Right lobe of liver (tissue), 6 donors: ENCODE measurements around the gene NOTUM. TPM values are rescaled to one million over a fixed set of nuclear protein-coding genes. Genes with fewer than 3 reads are reported as not detected.

Experiments used
- ATAC-seq, 4 donors: fragments of 200-7000 bp; cut with Tn5 transposase; one replicate each; pipeline ENCODE4 v1.9.1; 2020; ENCODE audit warnings: mild to moderate bottlenecking in 4 of 4, moderate library complexity in 4 of 4
- DNase-seq, 3 donors: peaks; one replicate each; pipeline ENCODE4 v3.0.0-alpha.2; 2020
- H3K27ac ChIP-seq, 3 donors: fragments of 200-600 bp; one replicate each; pipeline ENCODE4 v1.8.0; 2022
- H3K27me3 ChIP-seq, 2 donors: fragments of 200-600 bp; one replicate each; pipeline ENCODE4 v1.8.0; 2022
- H3K36me3 ChIP-seq, 4 donors: fragments of 200-600 bp; sonication (generic) in 1 of 4; one replicate each; pipeline versions ENCODE4 v1.5.1 to v1.8.0; 2017 to 2022; ENCODE audit warnings: control low read depth in 1 of 4
- H3K4me1 ChIP-seq, 4 donors: fragments of 200-600 bp; sonication (generic) in 1 of 4; one replicate each; pipeline versions ENCODE4 v1.5.1 to v1.8.0; 2017 to 2022; ENCODE audit warnings: control low read depth in 1 of 4
- H3K4me3 ChIP-seq, 3 donors: fragments of 200-600 bp; one replicate each; pipeline ENCODE4 v1.8.0; 2022
- H3K9me3 ChIP-seq, 4 donors: fragments of 200-600 bp; sonication (generic) in 1 of 4; one replicate each; pipeline versions ENCODE4 v1.5.1 to v1.8.0; 2017 to 2022; ENCODE audit warnings: control low read depth in 1 of 4
- POLR2A ChIP-seq: fragments of 450-650 bp; IDR thresholded peaks from one replicate; pipeline ENCODE4 v1.6.1; 2017; ENCODE audit warnings: antibody characterized with exemption, mild to moderate bottlenecking
- WGBS: methylation state at CpG from one replicate; pipeline ENCODE4 v1.1.6; 2018; ENCODE audit warnings: low coverage, low lambda C conversion rate; ENCODE audit not compliant: insufficient coverage; ENCODE audit errors: missing lambda C conversion rate; 5-methylcytosine and 5-hydroxymethylcytosine counted together
- intact Hi-C, 2 donors: fragments of 100-400 bp; cut with DNase I; formaldehyde crosslinking; loops; one replicate each; pipeline versions ENCODE4 v1.11.2 to v1.14.1; 2022
- total RNA-seq, 6 experiments: library from RNA; depleted of rRNA in 2 of 6; stranded (reverse); fragments of >200 nt in 2 of 6; fragmentation: NEBNext Ultra II Directional in 3 of 6; extraction: Animal tissue kit (Norgen Biotek cat#: 25700) in 3 of 6; gene quantifications; one replicate each; pipeline versions ENCODE4 v1.1.0 to v1.2.4, GENCODE V29; 2016 to 2023
- TF ChIP-seq, protein P1 (sequence below), 4 donors: fragments of 200-600 bp in 3 of 4; fragments of 450-650 bp in 1 of 4; IDR thresholded peaks; one replicate each; pipeline versions ENCODE4 v1.5.1 to v1.8.0; 2016 to 2022; ENCODE audit warnings: antibody characterized with exemption in 4 of 4, mild to moderate bottlenecking in 2 of 4
- donor health status: DM: no; HTN: yes; CAD: no.
- donor health status: DM: no; HTN: no; CAD: no.
- donor health status: DM: no; HTN: no; CAD: no.
- donor health status: DM: no; HTN: yes; CAD: no.
- donor health status: DM: no; HTN: yes; CAD: no.

NOTUM gene
- total RNA-seq, 6 experiments from 2014 or later: 1.2 to 7.6 (median 3.0) TPM

DNA sequence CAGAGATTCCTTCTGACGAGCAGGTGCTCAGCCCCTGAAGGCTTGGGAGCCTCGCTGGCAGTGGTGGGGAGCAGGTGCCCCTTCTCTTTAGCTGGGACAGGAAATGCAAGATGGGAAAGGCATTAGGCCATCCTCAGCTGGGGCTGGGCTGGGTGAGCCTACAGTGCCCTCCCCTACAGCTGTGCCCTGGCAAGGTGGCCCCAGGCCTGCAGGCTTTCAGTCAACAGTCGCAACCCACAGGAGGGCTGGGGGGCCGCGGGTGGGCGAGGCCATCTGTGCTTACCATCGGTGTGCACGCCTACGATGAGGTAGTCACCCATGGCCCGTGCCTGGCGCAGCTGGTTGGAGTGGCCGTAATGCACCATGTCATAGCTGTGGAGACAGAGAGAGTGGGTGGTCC, 51.8 kb downstream of the NOTUM start:
- peaks cover 0 to 31% (median 6%) of the 10 kb centered on the region in 4 donors for H3K4me1 ChIP-seq
- intact Hi-C loops: no loop called here
- ATAC-seq: no peak
- peaks cover 0 to 72% (median 27%) of the 10 kb centered on the region in 4 donors for H3K36me3 ChIP-seq
- no peak overlapping the region for H3K27ac ChIP-seq
- DNase-seq: no peak
- H3K27me3 ChIP-seq: no peaks in the 10 kb centered on the region
- no peaks in the 10 kb centered on the region for H3K9me3 ChIP-seq
- no peak for TF ChIP-seq POLR2A
- TF ChIP-seq, protein P1, sequence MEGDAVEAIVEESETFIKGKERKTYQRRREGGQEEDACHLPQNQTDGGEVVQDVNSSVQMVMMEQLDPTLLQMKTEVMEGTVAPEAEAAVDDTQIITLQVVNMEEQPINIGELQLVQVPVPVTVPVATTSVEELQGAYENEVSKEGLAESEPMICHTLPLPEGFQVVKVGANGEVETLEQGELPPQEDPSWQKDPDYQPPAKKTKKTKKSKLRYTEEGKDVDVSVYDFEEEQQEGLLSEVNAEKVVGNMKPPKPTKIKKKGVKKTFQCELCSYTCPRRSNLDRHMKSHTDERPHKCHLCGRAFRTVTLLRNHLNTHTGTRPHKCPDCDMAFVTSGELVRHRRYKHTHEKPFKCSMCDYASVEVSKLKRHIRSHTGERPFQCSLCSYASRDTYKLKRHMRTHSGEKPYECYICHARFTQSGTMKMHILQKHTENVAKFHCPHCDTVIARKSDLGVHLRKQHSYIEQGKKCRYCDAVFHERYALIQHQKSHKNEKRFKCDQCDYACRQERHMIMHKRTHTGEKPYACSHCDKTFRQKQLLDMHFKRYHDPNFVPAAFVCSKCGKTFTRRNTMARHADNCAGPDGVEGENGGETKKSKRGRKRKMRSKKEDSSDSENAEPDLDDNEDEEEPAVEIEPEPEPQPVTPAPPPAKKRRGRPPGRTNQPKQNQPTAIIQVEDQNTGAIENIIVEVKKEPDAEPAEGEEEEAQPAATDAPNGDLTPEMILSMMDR (IDR thresholded peaks at IDR 0.05): no peak
- H3K4me3 ChIP-seq: no peak overlapping the region
- 88% methylated on average over 5 of the region's 12 CpGs for WGBS

GRCh38 chr17:81908793-81909192, 52.2 kb downstream of the NOTUM start:
- intact Hi-C loops: no loop called here
- no peaks in the 10 kb centered on the region for H3K27me3 ChIP-seq
- ATAC-seq (no peak), DNase-seq (no peak)
- WGBS: no CpG with 5 or more reads among the region's 11 CpGs
- no peak overlapping the region for H3K27ac ChIP-seq
- H3K4me1 ChIP-seq: peaks cover 0 to 31% (median 6%) of the 10 kb centered on the region in 4 donors
- no peak for TF ChIP-seq POLR2A
- TF ChIP-seq, protein P1 (IDR thresholded peaks at IDR 0.05): no peak
- no peaks in the 10 kb centered on the region for H3K9me3 ChIP-seq
- H3K36me3 ChIP-seq: peaks cover 0 to 70% (median 25%) of the 10 kb centered on the region in 4 donors
- no peak overlapping the region for H3K4me3 ChIP-seq

DNA sequence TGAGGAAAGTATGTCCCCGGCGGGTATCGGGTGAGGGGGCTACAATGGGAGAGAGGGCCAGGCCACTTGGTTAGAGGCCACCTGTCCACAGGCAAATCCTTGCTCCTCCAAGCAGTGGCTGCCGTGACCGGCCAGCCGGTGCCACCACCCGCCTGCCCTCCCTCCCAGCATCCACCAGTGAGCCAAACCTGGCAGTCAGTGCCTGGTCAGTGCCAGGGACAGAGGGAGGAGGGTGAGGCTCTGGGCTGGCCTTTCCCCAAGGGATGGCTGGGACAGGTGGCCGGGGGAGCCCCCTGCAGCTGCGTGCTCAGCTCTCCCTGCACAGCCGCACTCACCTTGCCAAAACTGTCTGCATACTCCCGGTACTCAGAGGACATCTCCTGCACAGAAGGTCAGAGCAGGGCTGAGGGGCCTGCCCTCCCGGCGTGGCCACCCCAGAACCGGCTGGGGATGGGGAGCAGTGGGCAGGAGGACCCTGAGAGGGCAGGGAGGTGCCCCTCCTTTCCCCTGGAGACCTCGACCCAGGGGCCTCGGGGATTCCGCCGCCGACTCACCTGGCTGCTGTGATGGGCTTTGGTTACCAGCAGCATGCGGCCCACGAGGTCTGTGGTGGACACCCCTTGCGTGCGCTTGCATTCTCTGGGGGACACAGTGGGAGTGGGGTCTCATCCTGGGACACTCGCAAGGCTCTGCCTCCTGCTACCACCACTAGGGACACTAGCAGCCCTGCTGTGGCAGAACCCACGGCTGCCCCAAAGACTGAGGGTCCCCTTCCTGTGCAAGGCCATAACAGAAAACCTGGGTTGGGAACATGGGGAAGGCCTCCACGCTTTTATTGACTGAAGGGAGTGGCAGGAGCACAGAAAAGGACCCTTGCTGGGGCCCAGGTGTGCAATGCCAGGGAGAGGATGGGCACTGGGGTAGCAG, 53.5 kb downstream of the NOTUM start:
- Histone ChIP-seq H3K4me1 (peaks cover 0 to 39% (median 9%) of the 10 kb centered on the region in 4 donors), H3K4me3 (no peak overlapping the region), H3K27me3 (no peaks in the 10 kb centered on the region), H3K27ac (no peak overlapping the region), H3K9me3 (no peaks in the 10 kb centered on the region), H3K36me3 (peaks cover 0 to 61% (median 21%) of the 10 kb centered on the region in 4 donors)
- intact Hi-C loops: no loop called here
- no peak for ATAC-seq
- peak in 1 of 3 donors; percentile 56 for DNase-seq
- WGBS: no CpG with 5 or more reads among the region's 26 CpGs
- TF ChIP-seq, protein P1 (IDR thresholded peaks at IDR 0.05): no peak
- TF ChIP-seq POLR2A: no peak

DNA sequence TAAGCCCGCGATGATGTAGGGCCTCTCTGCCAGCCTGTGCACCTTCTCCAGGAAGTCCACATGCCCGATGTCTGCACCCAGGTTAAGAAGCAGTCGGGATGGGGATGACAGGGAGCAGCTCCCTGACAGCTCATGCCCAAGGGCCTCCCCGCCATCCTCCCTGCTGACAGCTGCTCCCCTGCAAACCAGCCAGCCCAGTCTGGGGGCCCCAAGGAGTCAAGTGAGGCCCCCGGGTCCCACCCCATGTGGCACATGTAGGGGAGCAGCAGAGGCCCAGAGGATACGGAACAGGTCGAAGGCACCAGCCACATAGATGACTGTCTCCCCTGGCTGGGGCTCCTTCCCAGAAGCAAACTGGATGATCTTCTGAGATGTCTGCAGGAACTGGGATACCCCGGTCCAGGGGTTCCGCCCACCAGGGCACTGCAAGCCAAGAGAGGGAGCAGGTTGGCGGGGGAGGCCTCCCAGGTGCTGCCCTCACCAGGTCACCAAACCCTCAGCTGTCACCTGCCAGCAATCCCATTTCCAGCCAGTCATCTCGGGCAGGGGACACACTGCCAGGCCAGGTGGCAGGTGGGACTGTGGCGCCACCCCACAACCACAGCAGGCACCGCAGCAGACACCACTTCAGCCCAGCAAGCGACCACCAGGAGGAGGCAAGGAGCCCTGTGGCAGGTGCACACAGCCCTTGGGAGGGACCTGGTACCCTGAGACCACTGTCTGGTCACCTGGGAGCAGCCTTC, 54.3 kb downstream of the NOTUM start:
- peak in 1 of 3 donors; percentile 47 for DNase-seq
- WGBS: no CpG with 5 or more reads among the region's 15 CpGs
- Histone ChIP-seq H3K27ac (no peak overlapping the region), H3K9me3 (no peaks in the 10 kb centered on the region), H3K36me3 (peaks cover 0 to 55% (median 21%) of the 10 kb centered on the region in 4 donors), H3K27me3 (no peaks in the 10 kb centered on the region), H3K4me1 (peaks cover 0 to 39% (median 8%) of the 10 kb centered on the region in 4 donors), H3K4me3 (no peak overlapping the region)
- TF ChIP-seq, protein P1 (IDR thresholded peaks at IDR 0.05): no peak
- TF ChIP-seq POLR2A: no peak
- intact Hi-C loops: no loop called here
- no peak for ATAC-seq
